ENCODE data around the gene KRIT1.

- TF ChIP-seq CTCF (conservative IDR thresholded peaks at IDR 0.05 in 1 of 2, IDR thresholded peaks at IDR 0.05 in 1 of 2; ENCODE audit: low read depth in 1 of 2, low read length in 2 of 2) (no peak), EZH2 (IDR thresholded peaks at IDR 0.05; ENCODE audit: low read length, missing control alignments) (no peak)
Measured at GRCh38 chr7:92161271-92161670, 84.4 kb downstream of the KRIT1 start.
